Hindlimb muscle (tissue), 1 donor: ENCODE data around the gene ZBTB37. TPM values are rescaled to one million over a fixed set of nuclear protein-coding genes. Genes with fewer than 3 reads are reported as not detected.
A peak's percentile ranks its signal among the peaks of the same experiment; 100 is the strongest.
"Not testable (repeated sequence)": the region's sequence is repeated elsewhere in the genome, so short reads cannot be mapped to it uniquely, and the experiment has no call there.

ENCODE experiments used
- DNase-seq: peaks from one replicate; pipeline ENCODE4 v3.0.0-alpha.2; 2013
- polyA plus RNA-seq: library from polyadenylated mRNA; unstranded; fragments of 120-200 nt; gene quantifications from one replicate; pipeline ENCODE4 v1.2.1, GENCODE V29; 2013; ENCODE audit not compliant: insufficient read length

The ZBTB37 gene
- polyA plus RNA-seq, 1 donor = 6.1 TPM

DNA sequence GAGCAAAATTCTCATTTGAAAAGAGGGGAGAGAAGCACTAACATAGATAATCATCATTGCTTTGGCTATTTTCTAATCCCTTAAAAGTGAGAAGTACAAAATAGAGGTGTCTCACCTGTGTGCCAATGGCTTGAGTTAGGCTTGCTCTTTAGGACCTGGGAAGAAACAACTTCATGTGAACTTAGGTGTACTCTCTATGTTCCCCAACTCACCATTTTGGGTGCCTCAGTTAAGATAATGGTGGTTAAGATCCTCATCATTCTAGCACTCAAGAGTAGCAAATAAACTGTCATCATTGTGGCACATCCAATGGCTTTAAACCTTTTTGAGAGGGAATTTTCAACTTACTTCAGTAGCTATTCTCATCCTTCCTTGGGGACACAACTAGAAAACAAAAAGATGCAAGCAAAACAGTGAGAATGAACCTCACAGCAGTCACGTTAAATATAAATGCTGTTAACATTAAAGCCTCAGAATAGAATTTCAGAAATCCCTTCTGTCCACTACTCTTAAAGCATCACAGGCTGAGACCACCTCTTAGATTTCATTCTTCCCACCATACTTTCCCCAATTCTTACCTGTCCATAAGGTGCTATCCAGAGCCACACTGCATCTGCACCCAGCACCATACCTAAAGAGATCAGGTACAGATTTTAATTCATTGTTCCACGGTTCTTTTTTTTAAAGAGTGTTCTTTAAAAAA is 1.6 kb upstream of the ZBTB37 start:
- no peak for DNase-seq

- DNase-seq = no peak
Observed at GRCh38 chr1:173867141-173867752, 933 bp upstream of the ZBTB37 start.

GRCh38 chr1:173867753-173868265 is 371 bp upstream of the ZBTB37 start, which contains the start of gene GAS5:
TSS of gene GAS5 (minus strand) at chr1:173867989.
- DNase-seq = peak; percentile 100

DNA sequence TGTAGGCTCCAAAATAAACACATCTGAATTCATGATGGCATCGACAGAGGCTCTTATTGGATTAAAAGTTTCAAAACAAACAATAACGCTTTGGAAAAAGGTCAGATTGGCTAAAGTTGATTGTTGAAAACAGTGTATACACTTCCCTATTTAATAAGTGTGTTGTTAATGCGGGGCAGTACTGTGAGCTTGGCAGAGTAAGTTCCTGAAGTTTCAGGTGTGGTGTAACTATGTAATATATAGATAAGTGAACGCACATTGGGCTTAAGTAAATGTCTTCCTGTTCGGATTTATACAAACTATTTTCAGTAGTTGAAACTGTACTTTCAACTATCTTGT is 810 bp downstream of the ZBTB37 start:
- DNase-seq = no peak

DNA sequence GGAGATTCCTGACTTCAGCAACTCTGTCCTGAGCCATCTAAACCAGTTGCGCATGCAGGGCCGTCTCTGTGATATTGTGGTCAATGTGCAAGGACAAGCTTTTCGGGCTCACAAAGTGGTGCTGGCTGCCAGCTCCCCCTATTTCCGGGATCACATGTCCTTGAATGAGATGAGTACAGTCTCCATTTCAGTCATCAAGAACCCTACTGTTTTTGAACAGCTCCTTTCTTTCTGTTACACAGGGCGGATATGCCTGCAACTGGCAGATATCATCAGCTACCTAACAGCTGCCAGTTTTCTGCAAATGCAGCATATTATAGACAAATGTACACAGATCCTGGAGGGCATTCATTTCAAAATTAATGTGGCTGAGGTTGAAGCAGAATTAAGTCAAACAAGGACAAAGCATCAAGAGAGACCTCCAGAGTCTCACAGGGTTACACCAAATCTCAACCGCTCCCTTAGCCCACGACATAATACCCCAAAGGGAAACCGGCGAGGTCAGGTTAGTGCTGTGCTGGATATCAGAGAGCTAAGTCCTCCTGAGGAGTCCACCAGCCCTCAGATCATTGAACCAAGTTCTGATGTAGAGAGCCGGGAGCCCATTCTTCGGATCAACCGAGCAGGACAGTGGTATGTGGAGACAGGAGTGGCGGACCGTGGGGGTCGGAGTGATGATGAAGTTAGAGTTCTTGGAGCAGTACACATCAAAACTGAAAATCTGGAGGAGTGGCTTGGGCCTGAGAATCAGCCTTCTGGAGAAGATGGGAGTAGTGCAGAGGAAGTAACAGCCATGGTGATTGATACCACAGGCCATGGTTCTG is 2.3 kb downstream of the ZBTB37 start:
- DNase-seq = no peak

GRCh38 chr1:173871091-173871490 is 2.9 kb downstream of the ZBTB37 start:
- DNase-seq = no peak

- DNase-seq = no peak
Observed at GRCh38 chr1:173871500-173871899, 3.3 kb downstream of the ZBTB37 start.

GRCh38 chr1:173876732-173877131 is 8.6 kb downstream of the ZBTB37 start:
- no peak for DNase-seq

DNA sequence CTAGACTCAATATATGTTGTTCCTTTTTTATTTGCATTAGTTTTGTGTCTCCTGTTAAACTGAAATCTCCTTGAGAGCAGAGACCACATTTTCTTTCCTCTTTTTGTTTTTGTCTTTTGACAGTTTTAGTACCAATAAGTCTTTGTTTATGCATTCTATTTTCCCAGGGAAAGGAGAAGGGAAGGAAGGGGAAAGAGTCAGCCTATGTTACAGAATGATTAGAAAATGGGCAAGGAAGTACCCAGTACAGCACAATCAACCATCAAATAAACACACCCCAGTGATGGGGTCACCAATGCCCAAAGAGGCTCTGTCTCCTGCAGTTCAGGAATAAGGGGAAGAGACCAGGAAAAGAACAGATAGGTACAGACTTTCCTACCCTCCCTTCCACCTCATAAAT is 10.1 kb downstream of the ZBTB37 start:
- DNase-seq = no peak

DNA sequence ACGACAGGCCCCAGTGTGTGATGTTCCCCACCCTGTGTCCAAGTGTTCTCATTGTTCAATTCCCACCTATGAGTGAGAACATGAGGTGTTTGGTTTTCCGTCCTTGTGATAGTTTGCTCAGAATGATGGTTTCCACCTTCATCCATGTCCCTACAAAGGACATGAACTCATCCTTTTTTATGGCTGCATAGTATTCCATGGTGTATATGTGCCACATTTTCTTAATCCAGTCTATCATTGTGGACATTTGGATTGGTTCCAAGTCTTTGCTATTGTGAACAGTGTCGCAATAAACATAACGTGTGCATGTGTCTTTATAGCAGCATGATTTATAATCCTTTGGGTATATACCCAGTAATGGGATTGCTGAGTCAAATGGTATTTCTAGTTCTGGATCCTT is 12.9 kb downstream of the ZBTB37 start:
- not testable (repeated sequence) for DNase-seq

DNA sequence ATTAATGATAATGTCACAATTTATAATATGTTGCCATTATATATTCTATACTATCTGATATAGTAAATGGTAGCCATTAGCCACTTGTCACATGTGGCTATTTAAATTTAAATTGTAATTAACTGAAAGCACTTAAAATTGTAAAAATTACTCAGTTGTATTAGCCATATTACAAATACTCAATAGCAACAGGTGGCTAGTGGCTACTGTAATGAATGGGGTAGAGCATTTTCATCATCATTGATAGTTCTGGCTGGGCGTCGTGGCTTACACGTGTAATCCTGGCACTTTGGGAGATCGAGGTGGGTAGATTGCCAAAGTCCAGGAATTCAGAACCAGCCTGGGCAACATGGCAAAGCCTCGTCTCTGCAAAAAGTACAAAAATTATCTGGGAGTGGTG is 16.5 kb downstream of the ZBTB37 start:
- DNase-seq = no peak

DNA sequence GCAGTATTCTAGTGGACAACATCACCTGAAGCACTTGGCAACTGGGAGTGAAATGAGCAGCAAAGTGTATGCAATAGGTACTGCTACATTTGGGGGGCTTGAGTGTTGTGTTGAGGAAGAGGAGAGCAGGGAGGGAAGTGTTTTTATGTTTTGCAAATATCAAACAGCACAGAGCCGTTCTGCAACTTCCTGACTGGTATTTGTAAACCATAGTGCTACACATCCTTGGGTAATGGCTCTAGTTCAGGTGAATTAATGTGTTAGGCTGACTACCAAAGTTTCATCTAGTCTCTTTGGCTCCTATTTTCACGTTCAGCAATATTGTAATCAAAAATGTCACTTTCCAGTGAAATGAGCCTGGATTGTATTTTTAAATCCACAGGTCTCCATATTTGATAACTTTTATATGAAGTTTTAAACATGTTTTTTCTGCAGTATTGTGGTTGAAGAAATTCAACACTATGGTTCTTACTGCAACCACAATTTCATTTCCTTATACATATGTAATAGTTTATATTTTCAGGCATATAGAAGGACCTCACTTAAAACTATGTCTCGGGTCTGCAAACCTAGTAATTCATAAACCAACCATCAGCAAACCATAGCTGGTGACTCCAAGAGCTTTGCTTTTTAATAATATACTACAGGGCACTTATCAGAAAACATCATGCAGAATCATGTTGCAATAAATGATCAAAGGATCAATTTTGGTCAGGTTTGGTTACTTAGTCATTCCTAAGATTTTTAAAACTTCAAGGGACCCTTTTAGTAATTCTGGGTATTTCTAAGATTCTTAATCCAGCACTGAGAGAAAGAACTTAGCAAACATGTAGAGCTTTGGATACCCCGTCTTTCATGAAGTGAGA is 18.8 kb downstream of the ZBTB37 start:
- DNase-seq = no peak

DNA sequence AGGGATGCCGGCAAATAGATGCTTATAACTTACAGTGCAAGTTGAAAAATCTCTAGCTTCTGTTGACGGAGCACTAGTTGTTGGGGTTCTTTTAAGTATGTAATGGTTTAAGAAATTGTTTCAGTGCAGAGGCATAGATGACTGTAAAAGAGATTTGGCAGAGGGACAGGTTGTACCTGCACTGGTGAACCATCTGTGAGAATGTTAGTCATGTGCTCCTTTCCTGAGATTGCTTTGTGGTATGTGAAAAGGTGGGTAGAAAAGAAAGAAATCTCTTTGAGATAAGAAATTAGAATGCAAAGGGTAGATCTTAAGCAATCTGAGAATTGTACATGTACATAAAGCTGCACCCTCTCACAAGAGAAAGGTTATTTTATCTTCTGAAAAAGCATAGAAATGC is 19.4 kb downstream of the ZBTB37 start:
- no peak for DNase-seq

DNA sequence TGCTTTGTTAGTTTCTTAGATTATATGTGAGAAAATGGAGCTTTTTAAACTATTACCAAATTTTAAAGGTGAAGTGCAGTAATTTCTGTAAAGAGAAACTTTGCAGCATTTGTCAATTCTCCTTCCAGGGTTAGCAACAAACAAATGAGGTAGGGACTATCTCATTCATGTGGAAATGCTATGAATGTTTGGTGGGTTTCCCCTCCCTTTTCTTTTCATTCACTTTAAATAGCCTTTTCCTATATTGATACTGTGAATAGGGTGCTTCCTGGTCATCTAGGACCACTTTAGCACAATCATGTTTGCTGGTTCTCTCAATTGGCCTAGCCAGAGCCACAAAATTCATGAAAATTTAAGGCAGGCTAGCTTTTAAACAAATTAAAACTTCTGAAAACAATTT is 20.6 kb downstream of the ZBTB37 start:
- no peak for DNase-seq

GRCh38 chr1:173889885-173890284 is 21.7 kb downstream of the ZBTB37 start:
- no peak for DNase-seq

- DNase-seq = no peak
Observed at GRCh38 chr1:173893611-173894010, 25.4 kb downstream of the ZBTB37 start.

GRCh38 chr1:173894189-173894588 is 26.0 kb downstream of the ZBTB37 start:
- DNase-seq = no peak

GRCh38 chr1:173900427-173900826 is 32.2 kb downstream of the ZBTB37 start:
- DNase-seq = no peak

GRCh38 chr1:173900992-173901391 is 32.8 kb downstream of the ZBTB37 start:
- no peak for DNase-seq

GRCh38 chr1:173903827-173904531 is 35.8 kb downstream of the ZBTB37 start:
- no peak for DNase-seq

DNA sequence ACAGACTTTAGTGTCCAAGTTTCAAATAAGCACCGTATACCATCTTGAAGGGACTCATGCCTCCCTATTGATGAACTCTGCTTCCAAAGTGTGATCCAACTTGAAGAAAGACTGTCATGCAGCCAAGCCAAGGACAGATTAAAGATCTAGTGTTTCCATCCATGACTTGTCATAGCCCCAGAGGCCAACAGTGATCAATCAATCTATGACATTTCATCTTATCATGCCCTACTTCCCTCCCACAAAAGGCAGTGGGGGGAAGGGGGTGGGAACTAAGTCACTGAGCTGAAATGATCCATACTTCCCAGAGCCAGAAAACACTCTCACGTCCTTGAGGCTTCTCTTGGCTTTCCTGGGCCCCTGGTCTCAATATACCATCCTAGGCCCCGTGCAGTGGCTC is 44.9 kb downstream of the ZBTB37 start:
- no peak for DNase-seq

- no peak for DNase-seq
Observed at GRCh38 chr1:173914366-173914871, 46.2 kb downstream of the ZBTB37 start.
